Ramos (cell line): ENCODE results near the gene MYH9.

Source experiments
- in situ Hi-C: fragments of 300-500 bp; cut with MboI; formaldehyde crosslinking; loops from one replicate; pipeline ENCODE4 v1.14.3; 2022; ENCODE audit warnings: low sequenced_read_pairs; ENCODE audit not compliant: unreplicated experiment

Gene MYH9

DNA sequence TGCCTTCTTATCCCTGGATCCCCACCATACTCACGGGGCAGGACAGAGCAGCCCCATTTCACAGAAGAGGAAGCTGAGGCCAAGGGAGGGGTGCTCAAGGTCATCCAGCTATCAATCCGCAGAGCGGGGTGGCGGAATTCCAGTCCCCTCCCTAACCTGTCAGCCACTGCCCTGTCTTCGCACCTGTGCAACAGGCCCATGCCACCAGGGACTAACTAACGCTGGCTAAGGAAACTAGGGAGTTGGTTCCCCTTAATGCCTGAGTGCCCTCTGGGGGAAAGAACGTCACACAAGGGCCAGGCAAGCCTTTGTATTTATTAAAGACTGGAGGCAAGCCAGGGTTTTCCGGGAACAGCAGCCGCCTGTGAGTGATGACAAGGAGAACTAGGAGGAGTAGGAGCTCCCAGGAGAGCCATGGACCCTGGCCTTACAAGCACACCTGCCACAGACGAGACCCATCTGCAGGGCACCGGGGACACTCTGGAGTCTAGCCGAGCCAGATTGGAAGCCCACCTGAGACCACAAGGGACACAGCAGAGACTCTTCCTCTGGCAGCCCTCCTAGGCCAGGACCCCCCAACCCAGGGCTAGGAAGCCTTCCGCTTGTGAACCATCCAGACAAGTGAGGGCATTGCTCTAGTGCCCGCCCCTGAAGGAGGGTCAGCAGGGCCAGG lies 64.4 kb downstream of the MYH9 start:
- in situ Hi-C loops = no loop called here

DNA sequence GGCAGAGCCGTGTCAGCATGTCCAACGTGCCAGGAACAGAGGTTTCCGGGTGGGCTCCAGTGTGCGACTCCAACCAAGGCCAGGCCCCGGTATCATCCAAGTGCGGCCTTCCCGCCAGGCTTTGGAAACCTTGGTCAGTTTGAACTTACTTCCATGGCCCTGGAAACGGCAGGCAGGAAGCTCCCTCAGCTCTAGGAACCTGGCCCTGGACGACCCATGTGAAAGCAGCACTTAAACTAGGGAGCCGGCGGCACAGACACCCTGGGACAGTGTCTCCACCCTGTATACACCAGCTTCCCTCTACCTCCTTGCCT lies 65.2 kb downstream of the MYH9 start:
- in situ Hi-C loops = no loop called here

DNA sequence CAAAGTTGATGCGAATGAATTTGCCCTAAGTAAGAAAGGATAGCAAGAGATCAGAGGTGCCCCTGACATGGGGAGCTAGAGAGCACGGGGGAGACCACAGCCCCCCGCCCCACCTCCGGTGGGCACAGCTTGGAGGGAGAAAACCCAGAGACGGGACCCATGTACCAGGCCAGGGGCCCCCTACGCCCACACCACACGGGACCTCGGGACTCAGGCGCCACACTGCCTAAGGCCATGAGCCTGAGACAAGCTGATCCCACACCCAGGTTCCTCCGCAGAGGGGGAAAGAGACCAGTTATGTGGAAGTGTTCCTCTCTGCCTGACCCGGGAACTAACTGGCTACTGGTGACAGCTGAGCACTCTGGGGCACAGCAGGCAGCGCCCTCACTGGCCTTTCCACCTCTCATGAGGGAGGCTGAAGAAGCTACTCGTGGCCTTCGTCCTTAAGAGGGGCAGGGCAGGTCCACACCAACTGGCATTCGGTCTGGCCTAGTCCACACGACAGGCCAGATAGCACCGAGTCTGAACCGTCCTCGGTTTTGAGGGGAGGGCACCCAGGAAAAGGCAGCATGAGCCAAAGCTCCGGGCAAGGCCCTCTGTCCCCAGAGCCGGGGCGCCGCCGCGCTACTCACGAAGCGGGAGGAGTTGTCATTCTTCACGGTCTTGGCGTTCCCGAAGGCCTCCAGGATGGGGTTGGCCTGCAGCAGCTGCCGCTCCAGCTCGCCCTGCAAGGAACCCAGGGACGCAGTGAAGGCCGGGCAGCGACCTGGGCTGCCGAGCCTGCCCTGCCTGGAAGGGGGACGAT lies 65.8 kb downstream of the MYH9 start:
- in situ Hi-C loops = no loop called here

DNA sequence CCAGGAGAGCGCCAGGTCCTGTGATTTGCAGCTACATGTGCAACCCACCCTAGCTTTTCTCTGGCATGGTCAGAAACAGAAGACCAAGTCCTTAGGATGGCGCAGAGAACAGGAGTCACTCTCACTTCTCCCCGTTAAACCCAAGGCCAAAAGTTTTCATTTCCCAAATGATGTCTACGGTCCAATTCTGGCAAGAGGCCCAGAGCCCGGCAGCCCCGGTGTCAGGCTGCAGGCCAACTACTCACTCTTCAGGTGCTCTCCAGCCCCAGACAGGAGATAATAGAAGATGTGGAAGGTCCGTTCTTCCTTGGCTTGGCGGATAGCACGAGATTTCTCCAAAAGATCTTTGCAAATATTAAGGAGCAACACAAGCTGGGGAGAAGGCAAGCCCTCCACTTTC lies 67.2 kb downstream of the MYH9 start:
- in situ Hi-C loops = no loop called here

DNA sequence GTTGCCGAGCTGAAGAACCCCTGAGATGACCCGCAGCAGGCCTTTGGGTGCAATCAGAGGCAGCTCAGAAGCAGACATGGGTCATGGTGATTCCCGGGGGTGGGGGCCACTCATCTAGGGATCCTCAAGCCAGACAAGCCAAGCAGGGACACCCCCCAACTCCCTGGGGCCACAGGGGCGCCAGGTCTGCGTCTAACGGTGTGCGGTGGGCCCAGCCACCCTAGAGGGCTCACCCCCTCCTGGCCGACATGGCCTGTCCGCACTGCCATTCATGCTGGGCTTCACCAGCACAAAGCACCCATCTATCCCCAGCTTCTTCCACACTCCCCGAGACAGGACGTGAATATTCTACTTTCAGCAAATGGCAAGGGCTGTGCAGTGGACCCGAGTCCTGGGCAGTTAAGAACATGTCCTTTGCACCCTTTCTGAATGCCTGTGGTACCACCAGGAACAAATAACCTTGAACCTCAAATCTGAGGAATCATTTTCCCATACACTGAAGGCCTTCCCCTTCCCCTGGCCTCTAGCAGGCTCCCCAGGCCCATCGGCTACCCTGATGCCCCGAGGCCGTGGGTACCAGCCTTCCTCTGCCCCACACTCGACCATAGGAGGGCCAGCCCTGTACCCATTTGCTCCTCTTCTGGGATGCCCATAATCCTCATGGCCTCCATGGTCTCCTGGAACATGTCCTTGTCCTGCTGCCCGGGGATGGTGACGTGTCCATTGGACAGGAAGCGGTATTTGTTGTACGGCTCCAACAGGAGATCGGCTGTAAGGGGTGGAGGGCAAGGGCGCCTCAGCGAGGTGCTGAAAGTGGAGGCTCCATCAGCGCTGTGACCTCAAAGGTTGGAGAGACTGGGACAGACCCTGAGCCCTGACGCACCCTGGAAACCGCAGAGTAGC lies 67.9 kb downstream of the MYH9 start:
- in situ Hi-C loops = no loop called here

DNA sequence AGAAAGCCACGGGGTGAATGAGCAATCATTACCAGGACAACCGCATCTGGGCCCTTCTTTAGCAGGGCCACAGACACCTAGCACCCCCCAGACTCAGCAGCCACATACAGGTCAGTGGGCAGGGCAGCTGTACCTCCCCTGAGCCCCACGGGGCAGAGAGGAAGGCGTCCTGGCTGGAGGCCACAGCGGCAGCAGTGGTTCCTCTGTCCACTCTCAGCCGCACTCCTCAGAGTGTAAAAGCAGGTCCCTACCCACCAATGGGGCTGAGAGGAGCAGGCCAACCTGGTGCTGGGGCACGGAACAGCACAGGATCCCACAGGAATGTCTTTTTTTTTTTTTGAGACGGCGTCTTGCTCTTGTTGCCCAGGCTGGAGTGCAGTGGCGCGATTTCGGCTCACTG lies 69.3 kb downstream of the MYH9 start:
- in situ Hi-C loops = no loop called here

DNA sequence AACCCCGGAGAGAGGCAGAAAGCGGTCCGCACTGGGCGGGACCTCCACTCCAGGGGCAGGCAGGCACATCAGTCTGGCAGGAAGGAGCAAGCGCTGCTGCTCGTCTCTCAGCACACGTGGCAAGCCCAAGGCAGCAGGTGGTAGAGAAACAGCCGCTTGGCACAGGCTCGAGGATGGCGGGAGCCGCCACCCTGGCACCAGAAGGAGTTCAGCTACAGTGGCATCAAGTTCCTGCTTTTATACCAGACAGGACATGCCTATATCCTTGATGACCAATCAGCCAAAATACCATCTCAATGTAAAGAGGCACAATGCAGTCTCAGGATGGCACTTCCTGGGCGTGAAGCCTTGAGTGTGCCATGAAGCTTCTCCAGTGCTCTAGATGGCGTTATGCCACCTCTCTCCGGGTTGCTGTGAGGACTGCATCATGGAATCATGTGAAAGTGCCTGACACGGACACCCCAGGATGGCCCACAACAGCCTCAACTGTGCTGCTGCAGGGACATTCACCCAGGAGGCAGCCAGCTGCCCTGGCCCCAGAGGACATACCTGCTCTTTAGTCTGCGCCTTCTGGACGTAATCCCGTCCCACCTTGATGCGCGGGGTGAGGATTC lies 70.0 kb downstream of the MYH9 start:
- in situ Hi-C loops = no loop called here

DNA sequence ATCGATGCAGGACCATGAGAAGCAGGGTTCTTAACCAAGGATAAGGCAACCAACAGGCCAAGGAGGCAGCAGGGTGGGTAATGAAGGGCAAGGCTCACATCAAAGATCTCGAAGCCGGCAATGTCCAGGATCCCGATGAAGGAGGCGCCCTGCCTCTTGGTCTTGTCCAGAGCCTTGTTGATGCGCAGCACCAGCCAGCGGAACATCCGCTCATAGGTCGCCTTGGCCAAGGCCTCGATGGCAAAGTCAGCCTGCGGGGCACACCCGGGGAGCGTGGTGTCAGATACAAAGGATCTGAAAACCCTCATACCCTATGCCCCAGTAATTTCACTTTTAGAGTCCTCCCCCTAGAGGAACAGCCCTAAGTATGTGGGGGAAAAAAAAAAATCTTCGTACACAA lies 71.3 kb downstream of the MYH9 start:
- in situ Hi-C loops = no loop called here

DNA sequence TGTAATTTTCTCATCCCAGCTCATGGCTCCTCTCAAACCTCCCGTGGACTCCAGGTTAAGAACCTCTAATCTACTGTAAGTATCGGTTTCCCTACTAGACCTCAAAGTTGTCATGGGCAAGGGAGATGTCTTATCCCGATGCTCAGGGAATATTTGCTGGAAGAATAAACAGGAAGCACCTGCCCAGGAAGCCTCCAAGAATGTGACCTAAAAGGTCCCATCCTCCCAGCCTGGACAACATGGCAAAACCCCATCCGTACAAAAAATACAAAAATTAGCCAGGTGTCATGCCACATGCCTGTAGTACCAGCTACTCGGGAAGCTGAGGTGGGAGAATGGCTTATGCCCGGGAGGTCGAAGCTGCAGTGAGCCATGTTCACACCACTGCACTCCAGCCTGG lies 72.4 kb downstream of the MYH9 start:
- in situ Hi-C loops = no loop called here

DNA sequence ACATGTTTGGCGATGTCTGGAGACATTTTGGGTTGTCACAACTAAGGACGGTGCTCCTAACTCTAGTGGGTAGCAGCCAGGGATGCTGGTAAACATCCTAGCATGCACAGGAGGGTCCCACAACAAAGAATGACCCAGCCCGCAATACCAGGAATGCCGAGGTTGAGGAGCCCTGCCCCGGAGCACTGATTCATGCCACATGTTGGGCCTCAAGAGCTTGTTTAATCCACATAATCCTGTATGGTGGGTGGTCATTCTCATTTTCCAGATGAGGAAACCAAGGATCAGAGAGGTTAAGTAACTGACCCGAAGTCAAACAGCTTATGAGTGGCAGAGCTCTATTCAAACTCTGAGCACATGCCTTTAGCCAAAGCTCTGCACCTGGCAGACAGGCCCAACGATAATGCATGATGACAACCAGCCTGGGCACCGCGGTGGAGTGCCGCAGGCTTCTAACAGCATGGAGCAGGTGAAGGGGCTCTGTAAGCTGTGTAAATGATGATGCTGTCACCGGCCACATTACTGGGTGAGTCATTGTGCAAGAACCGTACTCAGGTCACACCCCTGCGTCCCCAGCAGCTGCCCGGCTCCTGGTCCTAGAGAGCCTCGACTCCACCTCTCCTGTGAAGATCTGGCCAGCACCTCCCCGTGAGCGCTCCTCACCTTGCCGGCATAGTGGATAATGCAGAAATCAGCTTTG lies 76.2 kb downstream of the MYH9 start:
- in situ Hi-C loops = no loop called here

DNA sequence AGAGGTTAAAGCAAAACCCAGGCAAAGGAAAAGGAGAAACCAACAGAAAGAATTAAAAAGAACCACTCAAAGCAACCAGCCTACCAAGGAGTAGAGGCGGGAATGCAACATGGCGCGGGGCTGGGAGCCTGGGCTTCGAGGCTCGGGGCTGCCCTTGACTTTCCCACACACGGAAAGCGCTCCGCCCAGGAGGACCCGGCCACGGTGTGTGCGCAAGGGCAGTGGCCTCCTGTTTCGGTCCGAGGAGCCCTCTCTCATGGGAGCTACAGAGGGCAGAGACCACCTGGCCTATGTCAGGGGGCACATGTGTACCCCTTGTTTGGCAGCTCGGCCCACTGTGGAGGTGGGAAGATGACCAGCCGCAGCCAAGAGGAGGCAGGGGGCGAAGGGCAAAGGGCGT lies 78.9 kb downstream of the MYH9 start:
- in situ Hi-C loops = loop anchor here (5.0 kb wide), 1 partner anchor 158 kb away; no protein-coding TSS in a partner anchor

DNA sequence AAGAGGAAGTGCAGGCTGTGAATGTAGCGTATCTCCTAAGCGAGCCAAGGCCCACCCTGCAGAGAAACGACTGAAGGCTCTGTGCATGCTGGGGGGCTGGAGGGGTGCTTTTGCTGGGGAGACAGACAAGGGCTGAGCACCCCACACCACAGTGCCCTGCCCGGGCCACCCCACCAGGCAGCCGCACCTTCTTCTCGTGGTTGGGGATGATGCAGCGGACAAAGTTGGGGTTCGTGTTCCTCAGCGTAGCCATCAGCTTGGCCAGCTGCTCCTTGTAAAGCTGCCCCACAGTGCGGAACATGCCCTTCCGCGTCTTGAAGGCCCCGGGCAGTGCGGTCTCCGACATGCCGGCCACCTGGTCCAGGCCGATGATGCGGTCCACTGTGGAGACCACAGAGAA lies 81.5 kb downstream of the MYH9 start:
- in situ Hi-C loops = loop anchor here (5.0 kb wide), 1 partner anchor 161 kb away; no protein-coding TSS in a partner anchor

DNA sequence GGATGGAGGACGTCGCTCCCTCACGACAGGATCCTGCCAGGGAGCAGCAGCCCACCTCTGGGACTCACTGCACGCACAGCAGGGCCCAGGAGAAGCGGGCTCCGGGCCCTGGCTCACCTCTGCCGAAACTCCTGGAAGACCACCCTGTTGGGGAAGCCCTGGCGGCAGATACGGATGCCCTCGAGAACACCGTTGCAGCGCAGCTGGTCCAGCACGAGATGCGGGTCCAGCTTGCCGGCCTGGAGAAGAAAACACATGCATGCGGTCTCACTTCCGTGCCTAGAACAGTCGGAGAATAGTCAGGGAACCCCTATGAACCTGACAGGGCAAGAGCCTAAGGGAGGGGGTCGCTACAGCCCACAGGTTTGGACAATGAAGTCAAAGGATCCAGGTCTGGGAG lies 82.0 kb downstream of the MYH9 start:
- in situ Hi-C loops = loop anchor here (5.0 kb wide), 1 partner anchor 161 kb away; no protein-coding TSS in a partner anchor

DNA sequence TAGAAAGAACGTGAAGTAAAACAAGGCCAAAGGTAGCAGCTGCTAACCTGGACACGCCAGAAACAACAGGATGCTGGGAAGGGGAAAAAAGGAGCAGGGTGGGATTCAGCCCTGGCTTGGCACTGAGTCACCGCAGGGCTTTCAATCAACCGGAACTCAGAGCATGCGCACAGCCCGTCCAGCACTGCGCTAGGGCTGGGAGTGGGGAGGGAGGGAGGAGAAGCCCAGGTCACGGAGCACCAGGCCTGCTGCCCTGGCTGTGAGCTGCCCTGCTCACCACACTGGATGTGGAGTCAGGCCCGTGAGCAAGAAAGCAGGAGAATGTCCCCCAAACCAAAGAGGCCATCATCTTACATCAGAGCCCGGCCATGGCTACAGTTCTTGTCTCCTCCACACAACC lies 83.3 kb downstream of the MYH9 start:
- in situ Hi-C loops = no loop called here

DNA sequence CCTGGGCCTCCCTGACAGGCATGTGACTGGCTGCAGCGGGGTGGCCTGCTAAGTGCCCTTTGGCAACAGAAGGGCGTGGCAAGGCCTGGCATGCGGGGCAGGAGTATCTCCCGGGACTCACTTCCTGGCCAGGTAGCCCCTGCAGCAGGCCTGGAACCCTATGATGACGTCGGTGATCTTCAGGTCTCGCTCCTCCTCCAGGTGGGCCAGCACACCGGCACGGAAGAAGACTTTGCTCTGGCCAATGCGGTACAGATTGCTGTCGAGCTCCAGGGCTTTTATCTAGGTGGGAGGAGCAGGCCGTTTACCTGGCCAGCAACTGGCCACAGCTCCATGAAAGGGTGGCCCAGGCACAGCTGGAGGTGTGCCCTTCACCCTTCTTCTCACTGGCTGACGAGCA lies 83.9 kb downstream of the MYH9 start:
- in situ Hi-C loops = no loop called here

DNA sequence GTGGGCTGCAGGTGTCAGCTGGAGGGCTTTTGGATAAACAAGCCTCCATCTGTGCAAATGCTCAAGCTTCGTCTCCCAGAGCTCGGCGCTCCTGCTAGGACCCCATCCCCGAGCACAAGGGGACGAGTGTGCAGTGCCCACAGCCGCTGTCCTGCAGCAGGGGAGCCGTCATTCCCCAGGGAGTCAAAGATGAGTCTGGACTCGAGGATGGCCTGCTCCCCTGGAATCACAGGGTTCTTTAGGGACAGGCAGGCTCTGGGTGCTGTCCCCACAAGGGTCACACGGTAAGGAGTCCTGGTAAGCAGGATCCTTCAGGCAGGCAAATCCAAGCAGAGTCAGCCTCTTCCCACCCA lies 84.7 kb downstream of the MYH9 start:
- in situ Hi-C loops = no loop called here

DNA sequence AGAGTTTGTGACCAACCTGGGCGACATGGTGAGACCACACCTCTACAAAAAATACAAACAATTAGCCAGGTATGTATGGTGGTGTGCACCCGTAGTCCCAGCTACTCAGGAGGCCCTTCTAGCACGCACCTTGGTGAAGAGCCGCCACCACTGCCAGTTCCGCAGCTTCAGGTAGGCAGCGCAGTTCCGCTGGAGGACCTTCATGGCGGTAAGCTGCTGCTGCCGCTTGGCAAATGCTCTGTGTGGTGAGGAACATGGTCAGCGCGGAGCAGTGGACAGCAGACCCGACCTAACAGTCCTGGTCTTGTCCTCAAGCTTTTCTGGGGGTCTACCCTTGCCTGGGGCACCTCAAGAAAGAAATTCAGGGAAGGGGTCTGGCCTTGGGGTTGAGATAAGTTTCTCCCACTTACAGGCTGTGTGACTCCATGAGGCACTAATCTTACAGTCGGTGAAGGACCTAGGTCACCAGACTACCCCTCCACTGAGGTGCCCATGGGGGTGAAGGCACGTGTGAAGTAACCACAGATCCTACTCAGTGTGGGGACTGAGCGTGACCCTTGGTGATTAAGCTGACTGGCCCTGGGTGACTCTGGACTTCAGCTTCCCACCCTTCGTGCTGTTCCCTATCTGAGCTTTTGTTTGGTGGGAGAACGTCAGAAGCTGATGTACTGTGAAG lies 85.2 kb downstream of the MYH9 start:
- in situ Hi-C loops = no loop called here

DNA sequence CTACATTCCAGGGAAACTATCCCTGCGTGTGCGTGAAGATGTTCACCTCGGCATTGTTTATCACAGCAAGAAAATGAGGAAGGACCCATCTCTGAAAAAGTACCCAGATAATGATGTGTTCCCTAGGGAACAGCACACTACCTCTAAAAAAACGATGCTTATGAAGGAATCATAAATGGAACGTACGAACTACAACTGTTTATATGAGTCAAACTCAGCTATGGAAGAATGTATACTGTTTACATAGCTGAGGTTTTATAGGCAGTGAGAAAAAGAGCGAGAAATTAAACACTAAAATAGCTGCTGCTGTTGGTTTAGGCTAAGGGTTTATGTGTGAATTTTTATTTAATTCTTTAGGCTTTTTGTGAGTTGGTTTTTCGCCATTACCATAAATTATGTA lies 85.9 kb downstream of the MYH9 start:
- in situ Hi-C loops = no loop called here

DNA sequence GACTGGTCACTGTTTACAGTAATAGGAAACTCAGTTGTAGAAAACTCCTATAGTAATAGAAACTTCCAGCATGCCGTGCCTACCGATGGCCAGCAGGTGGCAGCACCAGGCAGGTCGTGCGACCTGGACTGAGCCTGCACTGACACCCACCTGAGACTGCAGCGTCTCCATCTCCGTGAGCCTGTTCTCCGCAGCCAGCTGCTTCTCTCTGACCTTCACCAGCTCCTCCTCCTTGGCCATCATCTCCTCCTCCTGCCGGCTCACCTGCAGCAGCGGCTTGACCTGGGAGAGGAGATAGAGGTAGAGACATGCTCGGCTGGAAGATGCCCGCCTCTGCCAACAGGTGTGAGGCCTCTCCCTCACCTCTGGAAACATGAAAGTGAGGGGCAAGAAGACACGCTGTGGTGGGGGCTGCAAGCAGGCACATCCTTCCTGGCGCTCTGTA lies 86.4 kb downstream of the MYH9 start:
- in situ Hi-C loops = no loop called here
